Fibroblast of upper back skin (primary cell): Measurements from ENCODE around the gene MGLL.
"Not testable (repeated sequence)": the region's sequence is repeated elsewhere in the genome, so short reads cannot be mapped to it uniquely, and the experiment has no call there.

Source experiments
- DNase-seq: peaks from one replicate; pipeline ENCODE4 v3.0.0-alpha.2; 2013

The MGLL gene

GRCh38 chr3:127682561-127682960, 139.8 kb downstream of the MGLL start:
- no peak for DNase-seq

- DNase-seq = not testable (repeated sequence)
Observed at GRCh38 chr3:127682175-127682554, 140.2 kb downstream of the MGLL start.

- DNase-seq = no peak
Observed at GRCh38 chr3:127680798-127681221, 141.5 kb downstream of the MGLL start.

GRCh38 chr3:127680146-127680661, 142.1 kb downstream of the MGLL start:
- no peak for DNase-seq

GRCh38 chr3:127679534-127680145, 142.7 kb downstream of the MGLL start:
- DNase-seq = no peak

- DNase-seq = no peak
Observed at GRCh38 chr3:127678611-127679533, 143.4 kb downstream of the MGLL start.

- DNase-seq = no peak
Observed at GRCh38 chr3:127678315-127678599, 144.1 kb downstream of the MGLL start.

GRCh38 chr3:127677541-127678314, 144.6 kb downstream of the MGLL start:
- no peak for DNase-seq

- DNase-seq = no peak
Observed at GRCh38 chr3:127676921-127677351, 145.4 kb downstream of the MGLL start.

GRCh38 chr3:127676456-127676855, 145.9 kb downstream of the MGLL start:
- no peak for DNase-seq

- no peak for DNase-seq
Observed at GRCh38 chr3:127675651-127676391, 146.5 kb downstream of the MGLL start.

- DNase-seq = no peak
Observed at GRCh38 chr3:127674790-127675189, 147.5 kb downstream of the MGLL start.

GRCh38 chr3:127674101-127674721, 148.1 kb downstream of the MGLL start:
- DNase-seq = no peak

- DNase-seq = peak; percentile 51
Observed at GRCh38 chr3:127673191-127674100, 148.9 kb downstream of the MGLL start.

GRCh38 chr3:127672429-127673190, 149.7 kb downstream of the MGLL start, which contains the start of gene ABTB1:
TSS of gene ABTB1 (plus strand) at chr3:127672952. CDS start at chr3:127673026, 74 bp downstream.
- DNase-seq = peak; percentile 78

GRCh38 chr3:127671523-127672428, 150.5 kb downstream of the MGLL start:
- no peak for DNase-seq

GRCh38 chr3:127670761-127671522, 151.4 kb downstream of the MGLL start:
- no peak for DNase-seq

GRCh38 chr3:127670229-127670559, 152.1 kb downstream of the MGLL start:
- DNase-seq = no peak
